Measurements from ENCODE around the gene CACNA1C.

The CACNA1C gene

DNA sequence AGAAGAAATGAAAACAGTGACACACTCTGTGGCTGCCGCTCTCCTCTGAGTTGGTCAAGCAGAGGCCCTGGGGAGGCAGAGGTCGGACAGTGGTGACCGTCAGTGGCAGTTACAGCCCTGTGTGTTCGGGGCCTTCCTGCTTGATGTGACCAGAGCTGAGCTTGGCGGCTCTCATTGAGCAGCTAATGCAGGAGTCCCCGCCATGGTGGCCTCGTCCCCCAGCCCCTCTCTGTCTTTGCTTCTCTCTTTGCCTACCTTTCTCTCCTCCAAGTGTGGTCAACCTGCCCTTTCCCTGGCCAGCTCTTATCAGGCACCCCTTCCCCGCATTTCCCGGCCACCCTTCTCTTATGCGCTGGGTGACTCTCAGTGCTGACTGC is 362.8 kb downstream of the CACNA1C start:
- no peak for DNase-seq (ENCODE audit: low read depth)

DNA sequence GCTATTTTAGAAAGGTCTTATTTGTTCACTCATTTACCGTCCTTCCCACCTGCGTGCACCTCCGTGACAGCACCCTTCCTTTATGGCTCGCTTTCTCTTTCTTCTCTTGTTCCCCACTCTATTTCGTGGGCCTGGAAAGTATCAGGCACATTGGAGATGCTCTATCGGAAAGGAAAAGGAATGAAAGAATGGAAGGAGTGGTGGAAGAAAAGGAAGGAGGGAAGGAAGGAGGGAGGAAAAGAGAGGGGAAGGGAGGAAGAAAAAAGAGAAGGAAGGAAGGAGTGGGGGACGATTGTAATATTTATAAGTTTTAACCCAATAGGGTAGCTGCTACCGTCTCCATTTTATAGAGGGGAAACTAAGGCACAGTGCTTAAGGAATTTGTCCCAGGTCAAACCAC is 363.4 kb downstream of the CACNA1C start:
- no peak for DNase-seq (ENCODE audit: low read depth)

DNA sequence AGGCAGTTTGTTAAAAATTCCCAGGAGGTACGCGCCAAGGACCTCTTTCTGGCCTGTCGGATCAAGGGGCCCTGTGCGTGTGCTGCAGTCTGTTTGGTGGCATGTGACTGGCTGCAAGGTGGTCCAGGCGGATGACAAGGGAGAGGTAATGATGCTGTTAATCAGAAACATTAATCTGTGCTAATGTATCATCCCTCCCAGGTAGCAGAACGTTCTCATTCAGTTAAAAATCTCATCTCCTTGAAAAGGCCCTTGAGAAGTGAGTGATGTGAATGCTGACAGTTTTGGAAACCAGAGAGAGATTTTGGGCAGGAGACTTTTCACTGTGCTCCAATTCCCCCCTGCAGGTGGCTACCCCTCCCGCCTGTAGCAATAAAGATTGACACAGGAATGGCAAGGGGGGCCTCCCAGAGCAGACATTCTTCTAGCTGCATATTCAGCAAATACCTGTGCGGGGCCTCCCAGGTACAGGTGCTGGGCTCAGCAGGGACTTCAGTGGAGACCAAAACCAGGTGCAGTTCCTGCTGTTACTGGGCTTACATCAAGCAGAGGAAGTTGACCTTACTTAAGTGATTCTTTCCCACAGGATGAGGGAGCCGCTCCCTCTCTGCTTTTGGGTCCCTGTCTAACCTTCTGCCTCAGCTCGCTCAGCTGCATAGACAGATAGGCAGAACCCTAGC is 364.8 kb downstream of the CACNA1C start:
- no peak for DNase-seq (ENCODE audit: low read depth)

GRCh38 chr12:2418579-2418978 is 365.8 kb downstream of the CACNA1C start:
- no peak for DNase-seq (ENCODE audit: low read depth)

DNA sequence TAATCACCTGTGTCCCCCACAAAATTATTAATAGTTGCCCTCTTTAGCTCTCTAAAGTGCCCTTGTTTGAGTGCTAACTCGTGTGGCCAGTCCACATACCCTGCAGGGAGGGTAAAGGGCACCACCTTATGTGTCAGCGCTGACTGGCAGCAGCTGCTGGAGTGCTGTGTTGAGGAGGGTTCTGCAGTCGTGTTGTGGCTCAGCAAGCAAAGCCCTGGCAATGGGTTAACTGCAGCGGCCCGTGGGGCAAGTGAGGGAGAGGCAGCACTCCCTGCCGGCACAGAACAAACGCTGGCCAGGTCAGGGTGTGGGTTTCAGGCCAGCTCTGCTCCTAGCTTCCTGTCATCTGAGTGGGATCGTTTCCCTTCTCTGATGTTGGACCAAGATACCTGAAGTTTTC is 369.8 kb downstream of the CACNA1C start:
- no peak for DNase-seq (ENCODE audit: low read depth)

- no peak for DNase-seq (ENCODE audit: low read depth)
Measured at GRCh38 chr12:2429032-2429431, 376.2 kb downstream of the CACNA1C start.

DNA sequence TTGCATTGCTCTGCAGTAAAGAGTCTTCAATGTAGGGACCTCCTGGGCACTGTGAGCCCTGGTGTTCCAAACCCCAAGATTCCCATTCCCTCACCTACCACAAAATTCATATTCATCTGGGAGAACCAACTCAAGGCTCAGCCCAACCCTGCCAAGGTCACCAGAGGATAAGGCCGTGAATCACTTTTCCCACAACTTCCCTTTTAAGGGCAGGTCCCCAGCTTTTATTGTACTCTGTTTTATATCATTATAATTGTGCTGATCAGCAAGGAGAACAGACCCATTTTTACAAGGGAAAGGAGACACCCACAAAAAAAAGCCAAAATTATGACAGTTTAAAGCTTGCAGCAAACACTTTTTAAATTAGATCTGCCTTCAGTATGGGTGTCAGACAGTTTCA is 379.0 kb downstream of the CACNA1C start:
- no peak for DNase-seq (ENCODE audit: low read depth)

GRCh38 chr12:2432856-2433255 is 380.1 kb downstream of the CACNA1C start:
- DNase-seq (ENCODE audit: low read depth), result no peak

DNA sequence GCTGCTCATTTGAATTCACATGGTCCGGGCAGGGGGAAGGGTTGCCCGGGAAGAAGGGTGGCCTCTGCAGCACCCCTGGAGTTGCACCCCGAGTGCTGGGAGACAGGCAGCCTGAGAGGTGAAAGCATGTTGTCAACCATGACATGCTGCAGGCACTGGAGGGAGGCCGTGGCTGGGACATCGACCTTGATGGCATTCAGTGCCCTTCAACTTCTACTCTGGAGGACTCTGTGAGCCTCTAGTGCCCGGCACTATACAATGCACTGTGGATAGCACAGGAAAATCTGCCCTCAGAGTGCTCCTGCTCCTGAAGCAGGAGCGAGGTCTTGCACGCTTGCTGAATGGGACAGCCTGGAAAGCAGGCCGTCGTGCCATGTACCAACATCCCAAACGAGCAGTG is 382.7 kb downstream of the CACNA1C start:
- DNase-seq (ENCODE audit: low read depth), result no peak

- DNase-seq (ENCODE audit: low read depth), result no peak
Measured at GRCh38 chr12:2439332-2440100, 386.7 kb downstream of the CACNA1C start.

- DNase-seq (ENCODE audit: low read depth), result no peak
Measured at GRCh38 chr12:2443776-2444175, 391.0 kb downstream of the CACNA1C start.

- no peak for DNase-seq (ENCODE audit: low read depth)
Measured at GRCh38 chr12:2445968-2446367, 393.2 kb downstream of the CACNA1C start.

DNA sequence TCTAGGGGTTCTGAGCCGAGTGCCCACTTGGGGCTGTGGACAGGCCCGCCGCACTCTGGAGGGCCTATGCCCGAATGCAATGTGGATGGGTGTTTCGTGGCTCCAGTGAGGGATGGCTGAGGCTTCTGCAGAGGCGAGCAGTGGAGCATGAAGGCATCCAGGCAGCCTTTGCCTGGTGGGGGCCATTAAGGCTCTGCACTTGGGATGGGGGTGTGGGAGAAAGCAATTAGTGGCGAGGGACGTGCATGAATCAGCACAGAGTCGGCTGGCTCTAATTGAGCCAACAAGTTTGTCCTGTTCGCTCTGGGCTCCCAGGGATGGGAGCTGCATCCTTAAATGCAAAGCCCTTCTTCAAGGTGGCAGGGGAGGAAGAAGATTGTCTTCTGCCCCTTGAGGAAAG is 395.1 kb downstream of the CACNA1C start:
- no peak for DNase-seq (ENCODE audit: low read depth)

DNA sequence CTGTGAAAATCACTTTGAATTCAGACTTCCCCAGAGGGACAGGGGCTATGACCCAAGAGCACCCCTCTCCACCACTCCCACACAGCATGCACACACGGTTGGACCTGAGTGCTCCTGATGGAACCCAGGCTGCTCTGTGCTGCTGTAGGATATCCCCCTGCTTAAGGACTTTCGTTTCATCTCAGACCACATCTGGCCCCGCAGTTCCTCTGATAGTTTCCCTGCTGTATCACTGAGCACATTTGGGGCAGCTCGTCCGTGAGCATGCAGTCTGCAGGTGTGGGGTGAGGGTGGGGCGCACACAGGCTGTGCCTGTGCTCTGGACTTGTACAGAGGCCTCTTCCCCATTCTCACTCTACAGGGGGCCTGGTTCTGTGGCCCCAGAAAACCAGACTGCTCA is 396.8 kb downstream of the CACNA1C start:
- DNase-seq (ENCODE audit: low read depth), result no peak

DNA sequence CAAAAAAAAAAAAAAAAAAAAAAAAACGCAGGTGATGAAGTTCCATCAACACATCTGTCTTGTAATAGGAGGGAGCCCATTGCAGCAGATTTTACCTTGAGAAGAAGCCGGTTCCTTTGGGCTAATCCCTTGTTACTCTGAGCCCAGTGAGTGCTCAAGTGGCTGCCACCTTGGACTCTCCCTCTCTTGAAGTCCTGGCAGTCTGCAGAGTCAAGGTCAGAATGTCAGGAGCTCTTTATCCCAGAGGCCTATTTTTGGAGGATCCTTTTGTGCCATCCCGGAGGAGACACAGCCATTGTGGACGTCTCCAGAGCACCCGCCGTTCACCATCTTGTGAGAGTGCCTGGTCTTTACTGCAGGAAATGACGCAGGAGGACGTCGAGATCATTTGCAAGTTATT is 397.8 kb downstream of the CACNA1C start:
- no peak for DNase-seq (ENCODE audit: low read depth)

DNA sequence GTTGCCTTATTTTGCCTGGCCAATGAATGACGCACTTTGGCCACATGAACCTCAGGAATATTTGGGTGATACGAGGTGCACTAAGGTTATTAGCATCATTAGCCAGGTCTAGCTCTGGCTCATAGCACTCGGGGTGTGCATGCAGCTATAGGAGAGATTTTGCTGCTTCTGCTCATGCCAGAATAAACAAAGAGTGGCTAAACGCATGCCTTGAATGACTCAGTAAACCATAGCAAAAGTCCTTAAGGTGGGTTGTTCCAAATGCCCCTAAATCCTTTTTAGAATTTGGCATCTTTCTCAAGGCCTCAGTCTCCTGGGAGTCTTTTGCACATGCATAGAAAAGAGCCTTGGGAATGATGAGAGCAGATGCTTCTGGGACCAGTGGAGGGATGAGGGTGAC is 398.2 kb downstream of the CACNA1C start:
- no peak for DNase-seq (ENCODE audit: low read depth)

- no peak for DNase-seq (ENCODE audit: low read depth)
Measured at GRCh38 chr12:2451497-2451896, 398.7 kb downstream of the CACNA1C start.

DNA sequence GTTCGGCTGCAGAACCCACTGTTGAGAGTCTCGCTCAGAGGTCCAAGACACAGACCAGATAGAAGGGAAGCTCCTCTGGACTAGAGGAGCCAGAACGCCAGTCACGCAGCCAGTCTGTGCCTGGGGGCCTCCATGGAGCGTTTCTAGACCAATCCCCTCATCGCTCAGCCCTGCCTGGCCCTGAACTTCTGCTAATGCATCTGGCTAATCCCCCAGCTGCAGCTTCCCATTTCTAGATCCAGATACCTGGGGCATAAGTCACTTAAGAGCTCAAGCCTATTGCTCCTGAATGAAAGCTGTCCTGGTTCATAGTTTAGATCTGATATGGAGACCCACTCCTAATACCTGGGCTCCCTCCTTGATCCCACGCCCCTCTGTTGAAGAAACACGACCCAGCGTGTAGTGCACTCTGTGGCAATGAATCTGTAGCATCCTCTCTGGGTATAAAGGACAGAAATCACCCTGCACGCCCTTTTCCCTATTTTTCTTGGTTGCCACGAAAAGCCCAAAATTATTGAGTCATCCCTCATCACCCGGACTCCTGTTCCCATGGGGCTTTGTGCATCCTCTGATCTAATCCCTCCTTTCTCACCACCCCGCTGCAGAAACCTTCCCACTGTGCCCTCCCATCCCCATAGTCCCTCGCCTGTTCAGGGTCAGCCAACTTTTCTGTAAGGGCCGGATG is 400.4 kb downstream of the CACNA1C start:
- DNase-seq (ENCODE audit: low read depth), result no peak

- DNase-seq (ENCODE audit: low read depth), result no peak
Measured at GRCh38 chr12:2453761-2454090, 400.9 kb downstream of the CACNA1C start.

- no peak for DNase-seq (ENCODE audit: low read depth)
Measured at GRCh38 chr12:2454601-2455177, 401.9 kb downstream of the CACNA1C start.

DNA sequence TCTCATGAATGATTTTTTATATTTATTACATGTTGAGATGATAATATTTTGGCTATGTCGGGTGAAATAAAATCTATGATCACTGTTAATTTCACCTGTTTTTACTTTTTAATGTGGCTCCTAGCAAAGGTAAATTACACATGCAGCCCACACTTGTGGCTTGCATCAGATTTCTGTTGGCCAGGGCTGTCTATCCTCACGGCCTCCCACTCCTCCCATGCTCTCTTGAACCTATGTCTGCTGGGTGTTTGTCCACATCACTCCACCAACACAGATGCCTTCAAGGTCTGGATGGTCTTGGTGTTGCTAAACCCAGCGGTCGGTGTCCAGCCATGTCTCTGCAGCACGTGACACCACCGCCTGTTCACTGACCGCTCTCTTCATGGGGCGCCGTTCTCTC is 402.6 kb downstream of the CACNA1C start:
- no peak for DNase-seq (ENCODE audit: low read depth)

DNA sequence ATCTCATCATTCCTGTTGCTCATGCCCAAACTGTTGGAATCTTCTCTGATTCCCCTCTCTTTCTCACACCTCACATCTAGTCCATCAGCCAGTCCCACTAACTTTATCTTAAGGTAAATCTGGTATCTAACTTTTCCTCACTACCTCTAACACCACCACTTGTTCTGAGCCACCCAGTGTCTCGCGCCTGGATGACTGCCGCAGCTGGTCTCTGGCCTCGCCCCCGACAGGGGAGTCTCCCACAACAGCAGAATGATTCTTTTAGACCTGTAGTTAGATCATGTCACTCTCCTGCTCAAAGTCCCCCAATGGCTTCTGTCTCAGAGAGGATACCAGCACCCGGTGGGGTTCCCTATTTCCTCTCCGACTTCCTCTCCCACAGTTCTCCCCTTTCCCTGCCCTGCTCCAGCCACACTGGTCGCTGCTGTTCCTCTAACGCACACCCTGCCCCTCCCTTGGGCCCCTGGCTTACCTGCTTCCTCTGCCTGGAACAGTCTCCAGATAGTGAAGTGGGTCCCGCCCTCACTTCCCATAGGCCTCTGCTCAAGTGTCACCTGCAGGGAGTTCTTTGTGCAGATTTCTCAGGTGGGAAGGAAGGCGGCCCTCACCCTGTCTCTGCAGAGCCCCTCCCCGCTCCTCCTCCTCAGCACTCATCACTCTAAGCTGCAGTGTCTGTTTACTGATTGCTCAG is 403.5 kb downstream of the CACNA1C start:
- DNase-seq (ENCODE audit: low read depth), result no peak

- DNase-seq (ENCODE audit: low read depth), result no peak
Measured at GRCh38 chr12:2456813-2457186, 404.0 kb downstream of the CACNA1C start.
